ENCODE measurements around the gene KRT72.

DNA sequence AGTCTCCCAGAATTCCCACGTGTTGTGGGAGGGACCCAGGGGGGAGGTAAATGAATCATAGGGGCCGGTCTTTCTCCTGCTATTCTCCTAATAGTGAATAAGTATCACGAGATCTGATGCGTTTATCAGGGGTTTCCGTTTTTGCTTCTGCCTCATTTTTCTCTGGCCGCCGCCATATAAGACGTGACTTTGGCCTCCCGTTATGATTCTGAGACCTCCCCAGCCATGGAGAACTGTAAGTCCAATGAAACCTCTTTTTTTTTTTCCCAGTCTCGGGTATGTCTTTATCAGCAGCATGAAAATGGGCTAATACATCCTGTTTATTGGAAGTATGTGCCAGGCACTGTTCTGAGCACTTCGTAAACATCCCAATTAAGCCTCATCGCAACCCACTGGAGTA lies 788 bp downstream of the KRT72 start:
- TF ChIP-seq, protein P1, sequence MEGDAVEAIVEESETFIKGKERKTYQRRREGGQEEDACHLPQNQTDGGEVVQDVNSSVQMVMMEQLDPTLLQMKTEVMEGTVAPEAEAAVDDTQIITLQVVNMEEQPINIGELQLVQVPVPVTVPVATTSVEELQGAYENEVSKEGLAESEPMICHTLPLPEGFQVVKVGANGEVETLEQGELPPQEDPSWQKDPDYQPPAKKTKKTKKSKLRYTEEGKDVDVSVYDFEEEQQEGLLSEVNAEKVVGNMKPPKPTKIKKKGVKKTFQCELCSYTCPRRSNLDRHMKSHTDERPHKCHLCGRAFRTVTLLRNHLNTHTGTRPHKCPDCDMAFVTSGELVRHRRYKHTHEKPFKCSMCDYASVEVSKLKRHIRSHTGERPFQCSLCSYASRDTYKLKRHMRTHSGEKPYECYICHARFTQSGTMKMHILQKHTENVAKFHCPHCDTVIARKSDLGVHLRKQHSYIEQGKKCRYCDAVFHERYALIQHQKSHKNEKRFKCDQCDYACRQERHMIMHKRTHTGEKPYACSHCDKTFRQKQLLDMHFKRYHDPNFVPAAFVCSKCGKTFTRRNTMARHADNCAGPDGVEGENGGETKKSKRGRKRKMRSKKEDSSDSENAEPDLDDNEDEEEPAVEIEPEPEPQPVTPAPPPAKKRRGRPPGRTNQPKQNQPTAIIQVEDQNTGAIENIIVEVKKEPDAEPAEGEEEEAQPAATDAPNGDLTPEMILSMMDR (conservative IDR thresholded peaks at IDR 0.05): no peak
- no peak for TF ChIP-seq EZH2 (IDR thresholded peaks at IDR 0.05; ENCODE audit: low read depth)

Measured in PC-9 (cell line).